DMS153 (cell line): ENCODE data around the gene TMEM132C.

Experiments
- DNase-seq: peaks from one replicate; lab custom pipeline; 2025; lab: John Stamatoyannopoulos, UW

Gene TMEM132C

GRCh38 chr12:128420163-128420562 lies 153.2 kb downstream of the TMEM132C start:
- no peak for DNase-seq

- no peak for DNase-seq
Measured at GRCh38 chr12:128421375-128421774, 154.4 kb downstream of the TMEM132C start.

DNA sequence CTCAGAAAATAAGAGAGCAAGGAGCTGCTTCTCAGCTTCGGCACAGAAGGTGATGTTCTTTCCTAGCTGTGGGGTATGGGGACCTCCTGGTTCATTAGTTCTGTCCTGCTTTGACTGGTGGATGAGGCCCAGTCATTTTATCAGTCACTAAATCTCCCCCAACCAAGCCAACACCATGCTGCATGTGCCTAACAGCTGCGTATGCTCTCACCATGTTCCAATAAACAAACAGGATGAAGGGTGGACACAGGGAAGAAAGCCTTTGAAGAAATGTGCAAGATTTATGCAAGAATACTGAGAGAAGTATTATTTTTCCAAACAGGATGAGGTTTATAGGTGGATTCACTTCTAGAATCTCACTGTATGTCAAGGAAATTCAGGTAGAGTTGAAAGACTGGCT lies 156.2 kb downstream of the TMEM132C start:
- no peak for DNase-seq

DNA sequence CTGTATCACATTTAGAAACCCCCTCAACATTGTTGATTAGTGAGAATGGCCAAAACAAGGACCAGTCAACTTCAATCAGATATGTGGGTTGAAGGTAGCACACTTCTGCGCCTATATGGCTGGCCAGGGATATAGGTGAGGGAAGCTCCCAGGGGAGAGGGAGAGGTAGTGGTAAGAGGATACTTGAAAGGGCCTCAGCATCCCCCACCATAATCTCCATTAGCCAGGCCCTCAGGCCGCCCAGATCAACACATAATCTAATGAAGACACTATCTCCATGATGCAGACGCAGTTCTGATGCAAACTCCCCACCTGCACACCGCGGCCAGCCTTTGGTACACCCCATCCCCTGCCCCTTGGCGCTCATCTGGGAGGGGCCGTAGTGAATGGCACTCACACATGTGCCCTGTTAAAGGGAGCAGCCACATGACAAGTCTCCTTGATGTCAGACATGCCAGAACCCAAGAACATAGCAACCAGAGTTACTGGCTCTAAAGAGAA lies 158.0 kb downstream of the TMEM132C start:
- DNase-seq, result no peak

DNA sequence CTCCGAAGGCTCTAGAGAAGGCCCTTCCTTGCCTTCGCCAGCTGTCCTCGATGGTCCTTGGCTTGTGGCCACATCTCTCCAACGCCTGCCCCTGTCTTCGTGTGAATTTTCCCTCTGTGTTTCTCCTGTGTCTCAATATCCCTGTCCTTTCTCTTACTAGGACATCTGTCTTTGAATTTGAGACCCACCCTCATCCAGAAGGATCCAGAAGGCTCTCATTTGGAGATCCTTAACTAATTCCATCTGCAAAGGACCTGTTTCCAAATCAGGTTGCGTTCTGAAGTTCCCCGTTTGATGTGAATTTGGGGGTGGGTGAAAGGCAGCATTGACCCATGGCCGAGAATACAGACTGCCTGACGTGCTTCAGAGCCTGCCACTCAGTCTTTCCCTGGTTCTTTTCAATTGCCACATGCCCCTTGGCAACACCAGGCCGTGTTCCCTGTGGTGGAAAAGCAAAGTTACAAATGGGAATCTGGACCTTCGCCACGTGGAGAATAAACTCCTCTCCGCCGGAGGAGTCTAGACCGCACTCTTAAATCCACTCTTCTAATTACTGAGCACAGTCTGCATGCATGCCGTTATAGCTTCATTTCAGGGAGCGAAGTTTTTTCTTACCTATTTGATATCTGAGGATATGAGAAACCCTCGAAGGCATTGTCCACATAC lies 158.8 kb downstream of the TMEM132C start:
- DNase-seq, result no peak

GRCh38 chr12:128426511-128426910 lies 159.5 kb downstream of the TMEM132C start:
- no peak for DNase-seq

DNA sequence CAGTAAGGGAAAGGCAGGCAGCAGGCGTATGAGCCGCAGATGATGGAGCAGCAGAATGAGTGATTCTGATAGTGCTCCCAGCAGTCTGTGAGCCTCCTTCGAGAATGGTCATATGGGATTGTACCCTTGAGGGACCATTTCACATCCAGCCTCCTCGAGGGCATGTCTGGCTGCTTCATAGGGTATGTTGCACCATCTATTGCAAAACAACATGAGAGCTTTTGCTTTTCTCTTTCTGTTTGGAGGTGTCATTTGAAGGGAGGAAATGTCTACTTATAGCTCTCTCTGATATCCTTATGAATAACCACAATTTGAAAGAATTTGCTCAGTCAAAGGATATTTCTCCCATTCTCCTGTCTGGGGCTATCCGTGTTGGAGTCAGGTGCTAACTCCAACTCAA lies 172.8 kb downstream of the TMEM132C start:
- no peak for DNase-seq

DNA sequence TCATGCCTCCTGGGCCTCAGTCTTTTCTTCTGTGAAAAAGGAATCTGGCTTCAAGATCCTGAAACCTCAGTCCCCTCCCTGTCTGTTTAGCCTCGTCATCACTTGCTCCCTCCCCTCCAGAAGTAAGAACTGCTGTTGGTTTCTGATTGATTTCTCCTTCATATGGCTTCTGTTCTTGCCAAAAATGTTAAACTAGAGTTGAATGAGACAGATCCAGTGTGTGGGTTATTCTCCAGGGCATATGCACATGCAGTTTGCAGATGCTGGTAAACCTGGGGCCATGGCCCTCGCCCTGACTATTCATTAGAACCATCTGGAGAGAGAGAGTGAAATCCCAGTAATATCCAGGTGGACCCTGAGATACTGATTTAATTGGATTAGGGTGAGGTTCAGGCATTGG lies 175.1 kb downstream of the TMEM132C start:
- no peak for DNase-seq

GRCh38 chr12:128444598-128444997 lies 177.6 kb downstream of the TMEM132C start:
- no peak for DNase-seq

DNA sequence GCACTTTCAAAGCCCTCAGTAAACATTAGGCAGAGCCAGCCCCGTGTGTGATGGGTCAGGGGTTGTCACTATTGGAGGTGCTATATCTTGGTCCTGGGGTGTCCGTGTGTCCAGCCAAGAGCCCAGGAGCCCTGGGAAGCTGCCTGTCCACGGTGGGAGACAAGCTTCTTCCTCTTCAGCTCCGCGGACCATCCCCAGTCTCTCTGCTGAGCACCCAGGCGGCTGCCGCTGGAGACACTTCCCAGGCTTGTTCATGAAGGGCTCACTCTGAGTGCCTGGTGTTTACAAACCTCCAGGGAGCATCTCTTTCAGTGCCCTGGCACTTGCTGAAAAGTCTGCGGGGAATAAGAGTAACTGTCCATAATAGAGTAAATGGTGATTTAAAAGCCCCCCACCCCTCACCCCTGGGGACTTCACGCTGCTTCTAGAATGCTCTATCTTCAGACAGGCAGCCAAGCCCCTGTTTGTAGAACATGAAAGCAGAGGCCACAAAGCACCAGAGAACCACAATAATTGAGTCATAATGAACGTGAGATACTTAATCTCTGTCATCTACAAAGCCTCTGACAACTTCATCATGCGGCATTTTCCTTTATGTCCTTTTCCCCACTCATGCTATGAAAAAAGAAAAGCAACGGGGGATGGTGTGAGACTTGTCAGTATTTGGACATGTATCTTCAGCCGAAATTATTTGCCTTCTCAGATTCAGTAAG lies 178.6 kb downstream of the TMEM132C start:
- no peak for DNase-seq

DNA sequence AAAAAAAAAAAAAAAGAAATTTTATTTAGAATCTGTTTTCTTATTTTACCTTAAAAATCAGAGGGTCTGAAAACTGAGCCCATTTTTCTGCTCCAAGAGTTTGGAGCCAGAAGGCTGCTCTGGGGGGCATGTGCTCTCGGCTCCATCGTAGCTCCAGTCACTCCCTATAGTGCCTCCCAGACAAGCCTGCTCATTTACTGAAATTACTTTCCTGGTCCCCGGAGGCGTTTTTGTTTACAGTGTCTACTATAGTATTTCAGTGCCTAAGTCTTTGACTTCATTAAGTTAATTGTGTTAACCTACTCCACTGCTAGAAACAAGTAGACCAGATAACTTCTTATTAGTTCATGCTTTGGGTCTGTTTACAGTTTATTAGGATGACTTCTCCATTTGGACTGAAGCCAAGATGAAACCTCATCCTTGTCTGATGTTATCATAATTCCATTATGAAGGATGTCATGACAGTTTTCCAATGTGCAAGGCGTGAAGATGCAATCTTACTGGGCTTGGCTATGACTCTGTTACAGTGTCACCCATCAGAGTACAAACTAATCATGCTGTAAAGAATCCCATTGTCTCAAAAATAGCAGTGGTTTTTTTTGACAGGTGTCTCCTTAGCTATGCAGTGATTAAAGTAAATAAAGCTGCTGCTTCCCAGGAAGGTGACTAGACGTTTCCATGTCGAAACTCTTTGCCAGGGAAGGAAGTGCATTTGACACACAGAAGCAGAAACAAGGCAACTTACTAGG lies 182.3 kb downstream of the TMEM132C start:
- peak; percentile 20 for DNase-seq

DNA sequence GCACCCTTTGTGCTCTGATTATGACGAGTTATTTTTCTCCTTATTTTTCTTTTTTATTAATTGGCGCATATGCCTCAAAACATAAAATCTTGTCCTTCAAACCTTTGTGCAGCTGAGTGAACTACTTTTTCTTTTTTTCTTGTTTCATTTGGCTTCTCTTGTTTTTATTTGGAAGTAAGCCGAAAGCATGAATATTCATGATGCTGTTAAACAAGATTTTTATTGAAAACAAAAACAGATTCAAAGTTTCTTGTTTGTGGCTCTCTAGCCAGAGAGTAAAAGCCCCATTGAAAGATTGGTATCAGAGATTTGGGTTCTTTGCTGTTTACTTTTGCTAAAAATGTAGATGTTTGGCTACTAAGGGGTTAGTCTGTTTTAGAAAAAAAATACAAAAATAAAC lies 183.8 kb downstream of the TMEM132C start:
- no peak for DNase-seq

DNA sequence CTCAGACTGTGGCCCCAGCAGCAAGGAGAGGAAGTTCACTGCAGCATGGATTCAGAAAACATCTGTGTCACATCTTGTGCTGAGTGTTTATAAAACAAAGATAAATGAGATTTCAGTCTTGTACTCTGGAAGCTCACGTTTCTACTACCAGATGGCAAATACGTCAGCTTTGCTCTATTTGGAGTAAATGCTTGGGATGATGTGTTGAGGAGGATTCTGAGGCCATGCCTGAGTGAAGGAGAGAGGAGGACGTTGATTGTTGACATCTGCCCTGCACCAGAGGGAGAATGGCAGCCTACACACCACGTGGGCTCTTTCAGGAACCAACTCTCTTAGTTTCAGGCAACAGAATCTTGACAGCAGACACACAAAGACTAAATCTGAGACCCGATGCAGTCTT lies 188.9 kb downstream of the TMEM132C start:
- DNase-seq, result no peak

DNA sequence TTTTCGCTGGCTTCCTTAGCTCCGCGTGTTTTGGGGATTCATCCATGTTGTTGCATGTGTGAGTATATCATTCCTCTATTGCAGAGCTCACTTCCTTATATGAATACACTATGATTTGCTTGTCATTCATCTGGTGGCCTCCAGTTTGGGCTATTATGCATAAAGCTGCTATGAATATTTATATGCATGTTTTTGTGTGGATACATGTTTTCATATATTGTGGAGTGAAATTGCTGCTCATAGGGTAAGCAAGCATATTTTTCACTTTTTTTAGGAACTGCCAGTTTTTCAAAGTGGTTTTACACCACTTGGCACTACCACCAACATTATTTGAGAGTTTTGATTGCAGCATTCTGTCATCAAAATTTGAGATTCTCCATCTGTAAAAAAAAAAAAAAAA lies 190.0 kb downstream of the TMEM132C start:
- no peak for DNase-seq

DNA sequence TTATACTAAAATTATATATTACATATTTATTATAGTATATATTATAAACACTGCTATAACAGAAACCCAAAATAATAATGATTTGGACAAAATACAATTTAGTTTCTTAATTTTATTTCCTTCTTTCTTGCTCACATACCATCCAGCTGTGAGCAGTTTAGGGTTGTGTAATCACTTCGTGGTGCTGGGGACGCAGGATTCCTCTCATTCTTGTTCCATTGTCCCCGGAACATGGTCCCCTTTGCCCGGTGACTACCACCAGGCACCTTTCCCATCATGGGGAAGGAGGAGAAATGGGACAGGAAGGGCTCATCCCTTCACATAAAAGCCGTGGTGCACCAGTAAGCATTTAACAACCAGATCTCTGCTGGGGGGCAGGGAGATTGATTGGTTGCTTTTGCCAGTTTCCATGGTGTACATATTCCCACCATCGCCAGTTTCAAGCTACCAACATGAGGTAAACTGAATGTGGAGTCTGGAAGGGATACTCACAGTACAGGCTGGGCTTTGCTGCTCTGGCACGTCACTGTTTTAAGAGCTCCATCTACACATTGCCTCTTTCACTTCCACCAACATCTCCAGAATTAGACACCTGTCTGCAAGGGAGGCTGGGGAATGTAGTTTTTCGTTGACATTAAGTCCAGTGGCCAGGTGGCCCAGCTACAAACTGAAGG lies 191.5 kb downstream of the TMEM132C start:
- DNase-seq, result no peak

- no peak for DNase-seq
Measured at GRCh38 chr12:128459067-128459466, 192.1 kb downstream of the TMEM132C start.

- DNase-seq, result no peak
Measured at GRCh38 chr12:128463881-128464280, 196.9 kb downstream of the TMEM132C start.

DNA sequence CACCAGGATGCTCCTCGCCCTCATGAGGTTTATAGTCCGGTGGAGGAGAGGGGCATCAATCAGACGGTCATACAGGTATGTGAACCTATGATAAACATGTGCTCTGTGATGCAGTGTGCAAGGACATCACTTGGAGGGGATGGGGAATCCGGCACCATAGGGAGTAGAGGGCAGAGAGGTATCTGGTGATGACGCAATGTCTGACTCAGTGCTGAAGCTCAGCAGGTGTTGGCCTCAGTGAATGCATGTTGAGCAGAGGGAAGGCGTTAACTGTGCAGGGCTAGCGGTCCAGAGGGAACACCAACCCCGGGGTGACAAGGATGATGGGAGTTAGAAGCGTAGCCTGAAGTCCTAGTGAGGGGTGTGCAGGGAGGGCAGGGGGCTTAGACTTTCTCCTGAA lies 200.9 kb downstream of the TMEM132C start:
- DNase-seq, result no peak

DNA sequence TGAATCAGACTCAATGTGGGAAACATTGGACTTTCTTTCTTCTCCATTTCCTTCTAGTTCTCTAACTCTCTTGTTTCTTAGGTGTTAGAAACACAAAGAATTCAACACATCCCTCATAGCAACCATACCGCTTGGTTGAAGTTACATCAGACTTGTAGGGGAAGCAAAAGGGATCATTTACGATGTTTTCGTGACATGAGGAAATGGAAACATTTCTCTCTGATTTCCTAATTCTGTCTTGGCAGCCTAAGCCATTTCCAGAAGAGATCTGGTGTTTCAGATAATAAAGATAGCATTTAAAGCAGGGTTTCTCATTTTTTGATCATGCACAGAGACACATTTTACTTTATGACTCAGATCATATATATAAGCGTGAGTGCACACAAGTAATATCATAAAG lies 202.0 kb downstream of the TMEM132C start:
- no peak for DNase-seq

DNA sequence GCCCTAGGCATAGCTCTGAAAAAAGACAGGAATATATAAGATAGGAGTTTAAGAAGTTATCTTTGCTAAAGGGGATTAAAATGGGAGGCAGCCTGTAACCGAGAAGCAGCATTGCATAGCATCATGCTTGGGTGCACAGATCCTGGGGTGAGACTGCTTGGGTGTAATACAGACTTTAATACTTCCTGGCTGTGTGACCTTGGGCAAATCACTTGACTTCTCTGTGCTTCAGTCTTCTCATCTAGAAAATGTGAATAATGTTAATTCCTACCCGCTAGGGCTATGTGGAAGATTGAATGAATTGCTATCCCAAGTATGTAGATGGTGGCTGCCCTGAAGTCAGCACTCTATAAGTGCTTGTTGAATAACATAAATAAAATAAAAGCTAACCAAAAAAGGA lies 204.5 kb downstream of the TMEM132C start:
- no peak for DNase-seq

DNA sequence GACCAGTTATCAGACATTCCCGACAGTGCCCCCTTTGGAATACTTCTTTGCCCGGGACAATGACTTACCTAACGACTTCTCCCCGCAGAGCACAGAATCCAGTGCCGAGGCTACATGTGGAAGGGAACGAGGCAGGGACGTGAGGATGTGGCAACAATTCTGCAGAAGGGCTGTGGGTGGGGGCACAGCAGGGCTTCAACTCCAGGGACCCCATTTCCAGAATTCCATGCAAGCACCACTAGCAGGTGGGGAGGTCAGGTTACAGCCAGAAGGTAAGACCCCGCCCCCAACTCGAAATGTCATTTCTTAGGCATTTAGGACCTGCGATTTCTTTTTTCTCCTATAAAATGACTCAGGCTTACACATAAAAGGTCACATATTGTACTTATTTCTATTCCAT lies 207.9 kb downstream of the TMEM132C start:
- no peak for DNase-seq

DNA sequence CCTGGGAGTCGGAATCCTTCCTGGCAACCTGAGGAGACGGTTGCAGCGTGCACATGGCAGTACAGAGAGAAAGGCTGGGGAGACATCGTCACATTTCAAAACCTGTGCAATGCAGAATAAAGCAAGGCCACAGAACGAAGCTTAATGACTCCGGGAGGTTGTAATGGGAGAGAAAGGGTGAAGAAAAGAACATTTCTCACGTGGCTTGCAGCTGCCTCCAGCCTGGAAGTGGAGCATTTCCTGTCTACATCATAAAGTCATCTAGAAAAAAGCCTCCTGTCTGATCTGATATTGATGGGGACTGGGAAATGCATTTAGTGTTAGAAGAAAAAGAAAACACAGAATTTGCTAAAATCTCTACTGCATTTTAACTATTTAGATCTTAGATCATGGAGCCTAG lies 209.3 kb downstream of the TMEM132C start:
- DNase-seq, result no peak
